Stomach (tissue), 4 donors: ENCODE data around the gene UPK3A.

Source experiments
- EP300 ChIP-seq: sonication (generic); formaldehyde crosslinking; IDR thresholded peaks from one replicate; pipeline ENCODE4 v1.6.1; 2017; ENCODE audit warnings: antibody characterized with exemption
- POLR2A ChIP-seq, 4 donors: fragments of 450-650 bp; IDR thresholded peaks; one replicate each; pipeline ENCODE4 v1.6.1; 2016; ENCODE audit warnings: antibody characterized with exemption in 4 of 4, control low read depth in 2 of 4, mild to moderate bottlenecking in 1 of 4, moderate library complexity in 1 of 4
- POLR2AphosphoS5 ChIP-seq, 3 donors: sonication (generic); formaldehyde crosslinking; IDR thresholded peaks; one replicate each; pipeline ENCODE4 v1.6.1; 2016; ENCODE audit warnings: antibody characterized with exemption in 3 of 3
- TF ChIP-seq, protein P1 (sequence below), 7 experiments: fragments of 450-650 bp in 4 of 7; fragments of 200-600 bp in 3 of 7; sonication (generic) in 3 of 7; IDR thresholded peaks; one replicate each; pipeline ENCODE4 v1.5.1; 2016 to 2019; ENCODE audit warnings: antibody characterized with exemption in 7 of 7, control low read depth in 2 of 7, mild to moderate bottlenecking in 1 of 7

DNA sequence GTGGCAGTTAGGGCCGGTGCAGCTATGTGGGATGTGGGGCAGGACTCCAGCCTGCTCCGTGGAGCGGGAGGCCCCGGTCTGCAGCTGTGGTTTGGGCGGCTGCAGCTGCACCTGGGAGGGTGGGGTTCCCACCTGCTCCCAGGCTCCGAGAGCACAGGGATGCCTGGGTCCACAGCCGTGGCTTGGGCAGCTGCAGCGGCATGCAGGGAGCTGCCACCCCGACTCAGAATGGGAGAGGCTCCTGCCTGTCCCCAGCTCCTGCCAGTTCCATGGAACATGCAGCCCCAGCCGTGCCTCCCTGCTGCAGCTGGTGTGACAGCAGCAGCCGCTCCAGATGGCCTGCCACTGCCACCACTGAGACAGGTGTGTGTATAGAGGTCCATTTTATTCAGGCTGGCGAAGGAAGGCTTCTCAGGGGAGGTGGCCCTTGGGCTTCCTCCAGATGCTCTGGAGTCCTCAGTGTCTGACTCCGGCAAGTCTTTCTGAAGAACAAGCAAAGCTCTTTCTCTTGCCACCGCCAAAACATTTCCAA lies 21.8 kb upstream of the UPK3A start:
- TF ChIP-seq, protein P1, sequence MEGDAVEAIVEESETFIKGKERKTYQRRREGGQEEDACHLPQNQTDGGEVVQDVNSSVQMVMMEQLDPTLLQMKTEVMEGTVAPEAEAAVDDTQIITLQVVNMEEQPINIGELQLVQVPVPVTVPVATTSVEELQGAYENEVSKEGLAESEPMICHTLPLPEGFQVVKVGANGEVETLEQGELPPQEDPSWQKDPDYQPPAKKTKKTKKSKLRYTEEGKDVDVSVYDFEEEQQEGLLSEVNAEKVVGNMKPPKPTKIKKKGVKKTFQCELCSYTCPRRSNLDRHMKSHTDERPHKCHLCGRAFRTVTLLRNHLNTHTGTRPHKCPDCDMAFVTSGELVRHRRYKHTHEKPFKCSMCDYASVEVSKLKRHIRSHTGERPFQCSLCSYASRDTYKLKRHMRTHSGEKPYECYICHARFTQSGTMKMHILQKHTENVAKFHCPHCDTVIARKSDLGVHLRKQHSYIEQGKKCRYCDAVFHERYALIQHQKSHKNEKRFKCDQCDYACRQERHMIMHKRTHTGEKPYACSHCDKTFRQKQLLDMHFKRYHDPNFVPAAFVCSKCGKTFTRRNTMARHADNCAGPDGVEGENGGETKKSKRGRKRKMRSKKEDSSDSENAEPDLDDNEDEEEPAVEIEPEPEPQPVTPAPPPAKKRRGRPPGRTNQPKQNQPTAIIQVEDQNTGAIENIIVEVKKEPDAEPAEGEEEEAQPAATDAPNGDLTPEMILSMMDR (IDR thresholded peaks at IDR 0.05): no peak
- TF ChIP-seq POLR2A (IDR thresholded peaks at IDR 0.05) (no peak), POLR2AphosphoS5 (IDR thresholded peaks at IDR 0.05) (no peak), EP300 (no peak)
